CD4-positive, CD25-positive, alpha-beta regulatory T cell (primary cell): Measurements from ENCODE around the gene GNS. TPM values are rescaled to one million over a fixed set of nuclear protein-coding genes. Genes with fewer than 3 reads are reported as not detected.

Source experiments
- ATAC-seq, 2 donors: fragments of 150-1000 bp; cut with Tn5 transposase; one replicate each; pipeline ENCODE4 v1.10.0; 2021; ENCODE audit warnings: low read depth in 2 of 2, moderate number of reproducible peaks in 2 of 2, moderate library complexity in 1 of 2
- DNase-seq, 3 donors: peaks; one replicate each; pipeline versions ENCODE4 v3.0.0 to v3.0.0-alpha.2; 2012 to 2022; ENCODE audit warnings: mixed read lengths in 1 of 3
- H3K27ac ChIP-seq: one replicate; pipeline ENCODE4 v1.7.0; 2013; ENCODE audit warnings: mild to moderate bottlenecking, low read length; ENCODE audit not compliant: insufficient read depth, poor library complexity, severe bottlenecking
- H3K27me3 ChIP-seq: one replicate; pipeline ENCODE4 v1.7.0; 2013; ENCODE audit warnings: low read length; ENCODE audit not compliant: control insufficient read depth, insufficient read depth
- H3K36me3 ChIP-seq: one replicate; pipeline ENCODE4 v1.7.0; 2013; ENCODE audit warnings: mild to moderate bottlenecking, low read length, moderate library complexity; ENCODE audit not compliant: control insufficient read depth, insufficient read depth
- H3K4me1 ChIP-seq: 2 replicates; pipeline ENCODE4 v1.7.0; 2013; ENCODE audit warnings: mild to moderate bottlenecking, low read length; ENCODE audit not compliant: insufficient read depth, control insufficient read depth, poor library complexity, severe bottlenecking
- H3K4me3 ChIP-seq: one replicate; pipeline ENCODE4 v1.7.0; 2013; ENCODE audit warnings: low read depth, mild to moderate bottlenecking, low read length, moderate library complexity
- H3K9me3 ChIP-seq, 2 experiments: 1 replicate in 1 of 2; 2 replicates in 1 of 2; pipeline ENCODE4 v1.7.0; 2013; ENCODE audit warnings: low read length in 2 of 2, mild to moderate bottlenecking in 1 of 2, moderate library complexity in 1 of 2; ENCODE audit not compliant: control insufficient read depth in 2 of 2
- H3K27ac Mint-ChIP-seq, 3 donors: one replicate each; pipeline ENCODE4 v1.8.0; 2020 to 2022; ENCODE audit warnings: mild to moderate bottlenecking in 3 of 3, mixed read lengths in 3 of 3, moderate library complexity in 2 of 3
- H3K27me3 Mint-ChIP-seq: one replicate; pipeline ENCODE4 v1.8.0; 2022; ENCODE audit warnings: mild to moderate bottlenecking, mixed read lengths
- H3K36me3 Mint-ChIP-seq: one replicate; pipeline ENCODE4 v1.8.0; 2020; ENCODE audit warnings: mixed read lengths
- H3K4me1 Mint-ChIP-seq, 4 donors: one replicate each; pipeline ENCODE4 v1.8.0; 2020 to 2022; ENCODE audit warnings: mixed read lengths in 4 of 4, mild to moderate bottlenecking in 1 of 4
- H3K4me3 Mint-ChIP-seq, 4 donors: one replicate each; pipeline ENCODE4 v1.8.0; 2020 to 2022; ENCODE audit warnings: mild to moderate bottlenecking in 4 of 4, mixed read lengths in 4 of 4, moderate library complexity in 3 of 4
- H3K9me3 Mint-ChIP-seq, 7 donors: one replicate each; pipeline ENCODE4 v1.8.0; 2020 to 2022; ENCODE audit warnings: mixed read lengths in 7 of 7, mild to moderate bottlenecking in 3 of 7, moderate library complexity in 2 of 7
- polyA plus RNA-seq, 4 donors: library from polyadenylated mRNA; unstranded; fragments of 300-500 nt; fragmentation: Illumina TruSeq; gene quantifications; one replicate each; pipeline ENCODE4 v1.2.3, GENCODE V29; 2021
- total RNA-seq: library from RNA; stranded (reverse); gene quantifications from one replicate; pipeline ENCODE4 v1.2.3, GENCODE V29; 2022

GNS gene
- total and polyA plus RNA-seq, 5 donors from 2014 or later, result 25.0 to 51.5 (median 41.6) TPM

DNA sequence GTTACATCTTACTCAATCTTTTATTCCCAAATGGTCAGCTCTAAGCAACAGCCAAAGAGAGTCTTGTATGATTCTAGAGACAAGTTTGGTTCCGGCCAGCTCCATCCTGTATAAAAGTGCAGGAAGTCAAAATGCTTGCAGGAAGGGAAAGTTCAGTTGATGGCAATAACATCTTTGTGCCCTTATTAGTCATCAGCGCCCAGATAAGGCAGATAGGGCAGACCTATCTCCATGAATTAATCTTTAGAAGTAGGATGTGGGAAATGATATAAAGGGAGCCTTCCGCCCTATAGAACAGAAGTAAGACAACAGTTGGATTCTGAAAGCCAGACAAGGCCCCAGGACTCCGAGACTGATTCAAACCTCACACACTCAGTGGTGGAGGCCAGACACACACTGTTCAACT, 6.4 kb downstream of the GNS start:
- Mint-ChIP-seq H3K4me3 (no peak overlapping the region), H3K27ac (no peak overlapping the region), H3K9me3 (peaks cover 0 to 2% (median 0%) of the 10 kb centered on the region in 7 donors), H3K36me3 (peaks cover 36% of the 10 kb centered on the region), H3K4me1 (peaks cover 25 to 36% (median 31%) of the 10 kb centered on the region in 4 donors), H3K27me3 (no peaks in the 10 kb centered on the region)
- Histone ChIP-seq H3K4me1 (peaks cover 5% of the 10 kb centered on the region), H3K36me3 (peaks cover 15% of the 10 kb centered on the region), H3K27ac (no peak overlapping the region), H3K4me3 (no peak overlapping the region), H3K27me3 (no peaks in the 10 kb centered on the region), H3K9me3 (no peaks in the 10 kb centered on the region)
- peak in 1 of 3 donors; percentile 7 for DNase-seq
- ATAC-seq, result no peak

DNA sequence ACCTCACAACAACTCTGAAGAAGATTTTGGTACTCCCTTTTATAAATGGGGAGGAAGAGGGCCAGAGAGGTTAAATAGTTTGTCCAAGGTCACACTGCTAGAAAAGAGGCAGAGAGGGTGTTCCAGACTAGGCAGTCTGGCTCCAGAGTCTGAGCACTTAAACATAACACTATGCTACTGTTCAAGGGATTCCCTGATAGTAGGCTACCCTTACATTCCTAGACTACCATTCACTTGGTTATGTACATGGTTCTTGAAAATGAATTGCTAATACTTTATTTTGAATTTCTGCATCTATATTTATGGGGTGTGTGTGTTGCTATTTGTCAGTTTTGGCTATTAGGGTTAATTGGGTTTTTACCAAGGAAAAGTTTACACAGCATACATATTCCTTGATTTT, 7.2 kb downstream of the GNS start:
- no peaks in the 10 kb centered on the region for H3K27me3 Mint-ChIP-seq
- H3K36me3 Mint-ChIP-seq, result peaks cover 41% of the 10 kb centered on the region
- H3K4me3 ChIP-seq, result no peak overlapping the region
- H3K27ac Mint-ChIP-seq, result no peak overlapping the region
- peaks cover 17 to 28% (median 23%) of the 10 kb centered on the region in 4 donors for H3K4me1 Mint-ChIP-seq
- H3K27ac ChIP-seq, result no peak overlapping the region
- no peak overlapping the region for H3K4me3 Mint-ChIP-seq
- peaks cover 4% of the 10 kb centered on the region for H3K4me1 ChIP-seq
- no peaks in the 10 kb centered on the region for H3K9me3 ChIP-seq
- H3K27me3 ChIP-seq, result no peaks in the 10 kb centered on the region
- no peak for DNase-seq
- ATAC-seq, result no peak
- peaks cover 15% of the 10 kb centered on the region for H3K36me3 ChIP-seq
- H3K9me3 Mint-ChIP-seq, result peaks cover 0 to 2% (median 0%) of the 10 kb centered on the region in 7 donors

DNA sequence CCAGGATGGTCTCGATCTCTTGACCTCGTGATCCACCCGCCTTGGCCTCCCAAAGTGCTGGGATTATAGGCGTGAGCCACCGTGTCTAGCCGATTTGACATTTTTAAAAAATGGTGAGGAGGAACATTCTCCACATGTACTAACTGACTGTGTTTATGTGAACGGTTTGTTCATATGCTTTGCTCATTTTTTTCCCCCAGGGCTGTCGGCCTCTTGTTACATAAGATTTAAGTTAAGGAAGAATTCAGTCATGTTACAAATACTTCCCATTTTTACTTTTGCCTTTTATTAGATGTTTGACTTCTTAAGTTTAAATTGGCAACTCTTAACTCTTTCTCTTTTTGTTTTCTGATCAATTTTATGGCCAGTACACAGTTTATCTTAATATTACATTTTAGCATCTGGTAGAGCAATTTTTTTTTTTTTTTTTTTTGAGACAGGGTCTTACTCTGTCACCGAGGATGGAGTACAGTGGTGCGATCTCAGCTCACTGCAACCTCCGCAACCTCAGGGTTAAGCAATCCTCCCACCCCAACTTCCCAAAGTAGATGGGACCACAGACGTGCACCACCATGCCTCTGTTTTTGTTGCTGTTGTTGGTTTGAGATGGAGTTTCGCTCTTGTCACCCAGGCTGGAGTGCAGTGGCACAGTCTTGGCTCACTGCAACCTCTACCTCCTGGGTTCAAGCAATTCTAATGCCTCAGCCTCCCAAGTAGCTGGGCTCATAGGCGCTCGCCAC, 9.6 kb downstream of the GNS start:
- Mint-ChIP-seq H3K4me3 (peak overlapping the region in 1 of 4 donors; percentile 73), H3K9me3 (peaks cover 0 to 2% (median 0%) of the 10 kb centered on the region in 7 donors), H3K4me1 (peaks cover under 1 to 15% (median 10%) of the 10 kb centered on the region in 4 donors), H3K27me3 (no peaks in the 10 kb centered on the region), H3K27ac (peak overlapping the region in 1 of 3 donors; percentile 56), H3K36me3 (peaks cover 51% of the 10 kb centered on the region)
- peaks cover 4% of the 10 kb centered on the region for H3K4me1 ChIP-seq
- DNase-seq, result no peak
- H3K27me3 ChIP-seq, result no peaks in the 10 kb centered on the region
- H3K9me3 ChIP-seq, result no peaks in the 10 kb centered on the region
- no peak for ATAC-seq
- no peak overlapping the region for H3K27ac ChIP-seq
- no peak overlapping the region for H3K4me3 ChIP-seq
- H3K36me3 ChIP-seq, result peaks cover 34% of the 10 kb centered on the region

DNA sequence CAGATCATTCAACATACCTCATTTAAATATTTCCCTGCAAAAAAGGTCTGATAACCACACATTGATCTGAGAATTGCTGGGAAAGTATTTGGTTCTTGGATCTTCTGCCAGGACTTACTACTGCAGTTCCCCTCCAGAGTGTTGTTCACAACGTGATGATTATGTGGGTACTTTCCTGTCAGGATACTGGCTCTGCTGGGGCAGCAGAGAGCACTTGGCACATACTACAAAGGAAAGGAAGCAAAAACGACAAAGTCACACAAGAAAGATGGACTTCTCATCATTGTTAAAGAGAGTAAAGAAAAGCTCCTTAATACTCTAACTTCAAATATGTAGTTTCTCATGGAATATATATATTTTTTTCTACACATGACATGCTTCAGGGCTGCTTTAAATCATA, 11.5 kb downstream of the GNS start:
- H3K36me3 ChIP-seq, result peaks cover 49% of the 10 kb centered on the region
- ATAC-seq (no peak), DNase-seq (no peak)
- H3K9me3 Mint-ChIP-seq, result peaks cover 0 to 2% (median 0%) of the 10 kb centered on the region in 7 donors
- peak overlapping the region in 1 of 3 donors; percentile 81 for H3K27ac Mint-ChIP-seq
- H3K4me1 Mint-ChIP-seq, result peaks cover 0 to 6% (median under 1%) of the 10 kb centered on the region in 4 donors
- no peaks in the 10 kb centered on the region for H3K4me1 ChIP-seq
- H3K4me3 Mint-ChIP-seq, result no peak overlapping the region
- H3K4me3 ChIP-seq, result no peak overlapping the region
- peaks cover 57% of the 10 kb centered on the region for H3K36me3 Mint-ChIP-seq
- H3K9me3 ChIP-seq, result no peaks in the 10 kb centered on the region
- no peaks in the 10 kb centered on the region for H3K27me3 Mint-ChIP-seq
- H3K27me3 ChIP-seq, result no peaks in the 10 kb centered on the region
- H3K27ac ChIP-seq, result no peak overlapping the region

DNA sequence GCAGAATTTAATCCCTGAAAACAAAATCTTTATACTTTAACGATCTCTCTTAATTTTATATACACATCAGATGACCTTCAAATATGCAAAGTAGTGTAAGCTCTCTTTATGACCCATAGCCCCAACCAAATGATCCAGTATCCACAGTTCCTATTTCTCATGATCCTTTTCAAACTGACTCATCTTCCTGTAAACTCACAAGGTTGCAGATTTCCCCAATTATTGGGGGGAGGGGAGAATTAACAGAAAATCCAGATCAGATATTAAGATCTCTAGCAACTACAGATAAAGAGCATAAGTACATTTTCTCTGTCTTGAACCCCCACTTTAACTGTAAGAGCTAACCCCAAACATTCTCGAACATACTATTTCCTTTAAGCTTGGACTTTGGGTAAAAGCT, 12.5 kb downstream of the GNS start:
- Mint-ChIP-seq H3K4me3 (no peak overlapping the region), H3K36me3 (peaks cover 58% of the 10 kb centered on the region)

DNA sequence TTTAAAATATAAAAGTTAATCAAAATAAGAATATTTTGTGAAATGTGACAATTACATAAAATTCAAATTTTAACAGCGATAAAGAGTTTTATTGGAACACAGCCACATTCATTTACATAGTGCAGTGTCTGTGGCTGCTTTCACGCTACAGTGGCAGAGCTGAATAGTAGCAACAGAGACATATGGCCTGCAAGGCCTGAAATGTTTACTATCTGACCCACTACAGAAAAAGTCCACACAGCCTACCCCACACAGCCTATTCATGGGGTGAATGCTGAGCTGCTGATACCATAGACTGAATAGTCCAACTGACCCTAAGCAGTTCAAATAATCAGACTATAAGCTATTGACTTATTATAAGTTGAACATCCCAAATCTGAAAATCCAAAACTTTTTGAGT, 13.2 kb downstream of the GNS start:
- Mint-ChIP-seq H3K36me3 (peaks cover 58% of the 10 kb centered on the region), H3K4me3 (no peak overlapping the region), H3K9me3 (peaks cover 0 to 2% (median 0%) of the 10 kb centered on the region in 7 donors), H3K4me1 (peaks cover 0 to 6% (median under 1%) of the 10 kb centered on the region in 4 donors), H3K27ac (no peak overlapping the region), H3K27me3 (no peaks in the 10 kb centered on the region)
- Histone ChIP-seq H3K9me3 (no peaks in the 10 kb centered on the region), H3K27me3 (no peaks in the 10 kb centered on the region), H3K4me3 (no peak overlapping the region), H3K36me3 (peaks cover 52% of the 10 kb centered on the region), H3K4me1 (no peaks in the 10 kb centered on the region), H3K27ac (no peak overlapping the region)
- DNase-seq (no peak), ATAC-seq (no peak)

More for the DNA sequence above, 12.5 kb downstream of the GNS start:
- Histone ChIP-seq H3K4me1 (no peaks in the 10 kb centered on the region), H3K27ac (no peak overlapping the region), H3K36me3 (peaks cover 52% of the 10 kb centered on the region), H3K9me3 (no peaks in the 10 kb centered on the region), H3K4me3 (no peak overlapping the region), H3K27me3 (no peaks in the 10 kb centered on the region)
- Mint-ChIP-seq H3K4me1 (peaks cover 0 to 6% (median under 1%) of the 10 kb centered on the region in 4 donors), H3K9me3 (peaks cover 0 to 2% (median 0%) of the 10 kb centered on the region in 7 donors), H3K27me3 (no peaks in the 10 kb centered on the region), H3K27ac (peak overlapping the region in 1 of 3 donors; percentile 0)
- DNase-seq (no peak), ATAC-seq (no peak)

DNA sequence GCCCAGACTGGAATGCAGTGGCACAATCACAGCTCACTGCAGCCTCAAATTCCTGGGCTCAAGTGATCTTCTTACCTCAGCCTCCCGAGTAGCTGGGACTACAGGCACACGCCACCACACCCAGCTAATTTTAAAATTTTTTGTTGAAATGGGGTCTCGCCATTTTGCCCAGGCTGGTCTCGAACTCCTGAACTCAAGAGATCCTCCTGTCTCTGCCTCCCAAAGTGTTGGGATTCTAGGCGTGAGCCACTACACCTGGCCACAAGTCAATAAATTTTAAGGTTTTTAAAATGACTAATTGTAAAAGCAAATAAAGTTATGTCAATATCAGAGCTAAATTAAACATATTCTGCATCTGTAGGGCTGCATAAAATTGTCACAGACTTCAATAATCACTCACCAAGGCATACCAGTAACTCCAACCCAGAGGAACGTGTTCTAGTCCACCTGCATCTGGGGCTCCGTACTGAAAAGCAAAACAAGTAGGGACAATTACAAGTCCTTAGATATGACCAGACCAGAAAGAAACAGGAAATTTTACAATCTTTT, 13.9 kb downstream of the GNS start:
- Histone ChIP-seq H3K4me3 (no peak overlapping the region), H3K27ac (no peak overlapping the region), H3K4me1 (no peaks in the 10 kb centered on the region), H3K27me3 (no peaks in the 10 kb centered on the region), H3K36me3 (peaks cover 50% of the 10 kb centered on the region), H3K9me3 (no peaks in the 10 kb centered on the region)
- ATAC-seq, result no peak
- Mint-ChIP-seq H3K27me3 (no peaks in the 10 kb centered on the region), H3K4me3 (no peak overlapping the region), H3K27ac (peak overlapping the region in 1 of 3 donors; percentile 5), H3K9me3 (peaks cover 0 to 2% (median 0%) of the 10 kb centered on the region in 7 donors), H3K36me3 (peaks cover 64% of the 10 kb centered on the region), H3K4me1 (peaks cover 0 to 6% (median 3%) of the 10 kb centered on the region in 4 donors)
- DNase-seq, result no peak
